GM12873 (cell line): ENCODE results near the gene UBE2V1.

Experiments used
- TF ChIP-seq, protein P1 (sequence below): IDR thresholded peaks from 2 replicates; pipeline ENCODE4 v1.5.1; 2012; ENCODE audit warnings: low read depth, mild to moderate bottlenecking, moderate library complexity, low read length, control low read depth; ENCODE audit not compliant: insufficient read depth; ENCODE audit errors: missing control alignments

Gene UBE2V1

DNA sequence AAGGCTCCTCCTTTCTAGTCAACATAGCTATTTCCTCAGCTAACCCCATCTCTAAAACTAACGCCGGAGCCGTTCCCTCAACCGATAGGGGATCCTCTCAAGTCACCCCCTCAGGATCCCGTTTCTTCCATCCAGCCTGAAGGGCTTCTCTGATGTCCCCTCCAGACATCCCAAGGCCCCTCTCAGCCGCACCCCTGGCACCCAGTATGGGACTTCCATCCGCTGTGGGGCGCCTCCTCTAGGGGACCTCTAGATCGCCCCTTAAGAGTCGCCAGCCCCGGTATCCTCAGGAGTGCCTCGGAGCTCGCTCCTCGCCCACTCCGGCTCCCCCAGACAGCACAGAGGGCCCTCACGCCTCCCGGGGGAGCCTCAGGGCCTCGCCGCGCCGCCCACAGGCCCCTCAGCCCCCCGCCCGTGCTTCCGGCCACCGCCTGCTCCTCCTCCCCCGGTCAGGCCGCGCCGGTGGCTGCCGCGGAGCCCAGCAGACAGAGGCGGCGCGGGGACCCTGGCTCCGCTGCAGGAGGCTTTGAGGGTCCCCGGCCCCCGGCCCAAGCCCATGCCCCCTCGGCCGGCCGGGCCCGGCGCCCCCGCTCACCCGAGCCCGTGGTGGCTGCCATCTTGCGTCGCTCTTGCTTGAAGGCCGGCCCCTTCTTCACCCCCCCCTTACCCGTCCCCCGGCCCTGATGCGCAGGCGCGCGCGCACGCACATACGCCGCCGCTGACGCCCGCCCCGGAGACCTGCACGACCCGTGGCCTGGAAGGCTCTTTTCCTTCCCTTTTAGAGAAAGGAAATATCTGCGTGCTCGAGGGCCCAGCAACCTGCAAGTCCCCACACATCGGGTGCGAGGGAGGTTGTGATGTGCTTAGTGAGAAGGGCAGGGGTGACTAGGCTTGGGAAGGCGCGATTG lies at the start of gene UBE2V1:
Gene UBE2V1, minus strand, starts transcription at position 639 of the 908 bp plus-strand sequence. Its CDS starts 22 bp downstream, at position 617.
- TF ChIP-seq, protein P1, sequence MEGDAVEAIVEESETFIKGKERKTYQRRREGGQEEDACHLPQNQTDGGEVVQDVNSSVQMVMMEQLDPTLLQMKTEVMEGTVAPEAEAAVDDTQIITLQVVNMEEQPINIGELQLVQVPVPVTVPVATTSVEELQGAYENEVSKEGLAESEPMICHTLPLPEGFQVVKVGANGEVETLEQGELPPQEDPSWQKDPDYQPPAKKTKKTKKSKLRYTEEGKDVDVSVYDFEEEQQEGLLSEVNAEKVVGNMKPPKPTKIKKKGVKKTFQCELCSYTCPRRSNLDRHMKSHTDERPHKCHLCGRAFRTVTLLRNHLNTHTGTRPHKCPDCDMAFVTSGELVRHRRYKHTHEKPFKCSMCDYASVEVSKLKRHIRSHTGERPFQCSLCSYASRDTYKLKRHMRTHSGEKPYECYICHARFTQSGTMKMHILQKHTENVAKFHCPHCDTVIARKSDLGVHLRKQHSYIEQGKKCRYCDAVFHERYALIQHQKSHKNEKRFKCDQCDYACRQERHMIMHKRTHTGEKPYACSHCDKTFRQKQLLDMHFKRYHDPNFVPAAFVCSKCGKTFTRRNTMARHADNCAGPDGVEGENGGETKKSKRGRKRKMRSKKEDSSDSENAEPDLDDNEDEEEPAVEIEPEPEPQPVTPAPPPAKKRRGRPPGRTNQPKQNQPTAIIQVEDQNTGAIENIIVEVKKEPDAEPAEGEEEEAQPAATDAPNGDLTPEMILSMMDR = peak; percentile 52

DNA sequence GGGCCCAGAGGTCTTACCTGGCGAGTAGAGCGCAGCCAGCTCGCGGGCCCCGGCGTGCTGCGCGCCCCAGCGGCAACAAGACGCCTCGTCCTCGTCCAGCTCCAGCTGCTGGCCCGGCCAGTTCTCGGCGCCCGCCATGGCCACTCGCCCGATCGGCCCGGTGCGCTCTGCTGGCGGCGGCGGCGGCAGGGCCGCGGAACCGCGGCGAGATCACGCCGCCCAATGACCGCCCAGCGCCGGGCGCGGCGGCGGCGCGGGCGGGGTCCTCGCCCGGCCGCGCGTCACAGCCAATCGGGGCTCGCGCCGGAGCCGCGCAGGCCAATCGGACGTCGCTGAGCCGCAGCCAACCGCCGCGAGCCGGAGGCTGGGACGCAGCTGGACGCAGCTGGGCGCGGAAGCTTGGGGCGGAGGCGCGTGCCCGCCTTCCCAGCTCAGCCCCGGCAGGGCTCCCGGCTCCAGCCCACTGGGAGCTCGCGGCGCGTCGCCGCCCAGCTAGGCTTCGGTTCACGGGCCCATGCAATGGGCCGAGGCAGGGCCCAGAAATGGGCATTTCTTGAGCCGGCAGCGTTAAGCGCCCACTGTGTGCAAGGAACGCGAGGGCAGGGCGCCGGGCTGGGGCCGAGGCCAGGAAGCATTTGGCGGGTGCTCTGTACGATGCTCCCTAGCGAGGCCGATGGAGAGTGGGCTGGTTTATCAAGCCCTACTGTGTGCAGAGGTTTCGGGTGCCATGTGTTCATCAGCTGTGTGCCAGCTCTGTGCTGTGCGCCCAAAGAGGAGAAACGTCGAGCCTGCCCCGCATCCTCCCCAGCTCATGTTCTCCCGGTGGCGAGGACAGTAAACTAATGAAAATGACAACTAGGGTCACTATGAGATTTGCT lies 40.8 kb upstream of the UBE2V1 start, which contains the start of gene PEDS1:
Gene PEDS1, minus strand, starts transcription at position 224 of the 878 bp plus-strand sequence. Its CDS starts 86 bp downstream, at position 138.
- TF ChIP-seq, protein P1 = no peak

DNA sequence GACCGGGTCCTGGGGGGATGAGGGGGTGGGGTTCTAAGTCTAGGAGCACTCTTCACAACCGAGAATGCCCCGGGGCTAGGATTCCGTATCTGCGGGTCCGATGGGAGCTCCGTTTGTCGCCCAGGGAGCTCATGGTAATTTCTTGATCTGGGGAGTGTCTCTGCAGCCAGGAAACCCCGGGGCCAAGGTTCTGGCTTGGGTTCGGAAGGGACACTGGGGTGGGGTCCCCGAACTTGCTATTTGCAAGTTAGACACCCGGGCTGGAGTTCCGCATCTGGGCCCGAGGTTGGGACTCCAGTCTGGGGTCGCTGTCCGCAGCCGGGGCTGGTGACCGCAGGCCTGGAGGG lies 40.2 kb upstream of the UBE2V1 start:
- TF ChIP-seq, protein P1 = no peak

DNA sequence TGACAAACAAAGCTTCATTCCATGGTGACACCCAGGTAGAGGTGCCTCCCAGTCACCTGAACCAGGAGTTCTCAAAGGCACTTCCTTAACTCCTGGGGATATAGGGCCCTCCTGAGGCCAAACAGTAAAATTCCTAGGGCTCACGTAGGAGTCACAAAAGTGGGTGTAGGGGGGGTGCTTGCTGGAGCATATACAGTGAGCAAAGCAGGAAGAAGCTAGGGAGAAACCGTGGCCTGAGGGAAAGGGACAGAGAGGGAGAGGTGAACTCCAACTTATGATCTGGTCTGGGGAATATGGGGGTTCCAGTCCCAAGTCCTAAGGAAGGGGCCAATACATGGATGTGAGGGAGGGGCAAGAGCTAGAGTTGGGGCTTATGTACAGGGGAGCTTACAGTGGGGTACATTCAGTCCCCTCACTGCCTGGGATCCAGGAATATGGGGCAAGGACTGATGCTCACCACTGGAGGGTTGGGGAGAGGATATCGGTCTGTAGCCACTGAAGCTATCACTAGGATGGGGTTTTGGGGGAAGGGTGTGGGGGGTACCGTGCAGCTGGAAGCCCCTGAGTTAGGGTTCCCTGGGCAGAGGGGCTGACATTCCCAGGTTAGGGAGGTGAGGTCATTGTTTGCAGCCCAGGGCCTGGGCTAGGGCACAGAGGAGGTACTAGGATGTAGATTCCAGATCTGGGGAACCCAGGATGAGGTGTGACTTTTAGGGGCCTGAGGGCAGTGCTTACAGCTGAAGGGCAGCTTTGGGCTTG lies 39.6 kb upstream of the UBE2V1 start:
- TF ChIP-seq, protein P1 = no peak

DNA sequence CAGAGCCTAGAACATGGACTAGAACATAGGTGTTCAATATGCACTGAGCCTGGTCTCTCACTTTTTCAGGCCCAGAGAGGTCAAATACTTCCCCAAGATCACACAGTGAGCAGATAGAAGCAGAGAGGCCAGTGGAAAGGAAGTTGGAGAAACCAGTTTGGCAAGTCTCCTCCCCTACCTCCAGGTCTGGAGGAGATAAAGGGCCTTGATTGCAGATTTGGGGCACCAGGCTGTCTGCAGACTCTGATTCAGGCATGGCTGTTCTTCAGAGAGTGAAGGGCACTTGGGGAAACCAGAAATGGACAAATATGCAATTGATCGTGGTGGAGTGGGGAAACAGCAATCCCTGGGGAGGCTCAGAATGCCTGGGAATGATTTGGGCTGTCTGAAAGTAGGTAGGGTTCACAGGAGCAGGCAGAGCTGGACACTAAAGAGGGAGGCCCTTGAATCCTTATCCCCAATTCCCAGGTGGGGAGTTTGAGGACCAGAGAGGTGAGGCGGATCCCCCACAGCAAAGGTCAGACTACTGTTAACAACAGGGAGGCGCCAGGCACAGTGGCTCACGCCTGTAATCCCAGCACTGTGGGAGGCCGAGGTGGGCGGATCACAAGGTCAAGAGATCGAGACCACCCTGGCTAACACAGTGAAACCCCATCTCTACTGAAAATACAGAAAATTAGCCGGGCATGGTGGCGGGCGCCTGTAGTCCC lies 38.2 kb upstream of the UBE2V1 start:
- TF ChIP-seq, protein P1 = no peak

DNA sequence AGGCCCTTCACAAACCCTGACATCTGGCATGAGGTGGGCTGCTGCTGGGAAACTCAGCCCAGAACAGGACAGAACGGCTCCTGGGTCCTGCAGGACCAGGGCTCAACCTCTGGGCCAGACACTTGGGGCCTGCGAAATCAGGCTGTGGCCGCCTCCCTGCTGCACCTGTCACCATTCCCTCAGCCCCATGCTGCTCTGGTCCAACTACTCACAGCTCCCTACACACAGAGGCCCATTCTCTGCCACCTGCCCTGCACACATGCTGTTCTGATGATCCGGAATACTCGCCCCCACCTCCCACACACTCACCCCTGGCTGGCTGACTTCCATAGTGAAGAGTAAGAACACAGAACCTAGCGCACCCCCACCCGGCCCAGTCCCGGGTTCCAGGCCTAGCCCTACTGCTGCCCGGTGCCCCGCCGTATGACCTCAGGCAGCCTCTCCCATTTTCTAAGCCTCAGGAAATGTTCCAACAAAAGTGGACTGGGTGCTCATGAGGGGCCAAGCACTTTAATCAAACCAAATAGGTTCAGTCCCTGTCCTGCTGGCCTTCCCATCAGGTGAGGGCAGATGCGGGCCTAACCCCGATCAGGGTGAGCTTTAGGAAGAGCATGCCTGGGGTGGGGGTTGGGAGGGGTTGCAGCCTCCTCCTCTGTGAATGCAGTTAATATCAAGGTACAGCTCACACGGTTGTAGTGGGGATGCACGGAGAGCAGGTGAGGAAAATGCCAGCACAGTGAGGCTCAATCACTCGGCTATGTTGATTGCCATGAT lies 36.7 kb upstream of the UBE2V1 start:
- TF ChIP-seq, protein P1 = no peak
